GM13976 (cell line): ENCODE data around the gene ZNF570.

Source experiments
- DNase-seq: peaks from one replicate; pipeline ENCODE4 v3.0.0; 2012; ENCODE audit warnings: low spot score
- CTCF ChIP-seq: IDR thresholded peaks from 2 replicates; pipeline ENCODE4 v1.5.1; 2012; ENCODE audit warnings: borderline replicate concordance, mild to moderate bottlenecking; ENCODE audit not compliant: insufficient read depth; ENCODE audit errors: extremely low read depth, missing control alignments, control extremely low read depth
- in situ Hi-C: fragments of 300-500 bp; cut with MboI; formaldehyde crosslinking; loops from one replicate; pipeline ENCODE4 v1.12.0; 2022; ENCODE audit warnings: low sequenced_read_pairs, mixed read lengths, inconsistent platforms; ENCODE audit not compliant: unreplicated experiment

ZNF570 gene

GRCh38 chr19:37468961-37469777 is at the start of gene ZNF570:
Gene ZNF570 (plus strand): TSS chr19:37469356. CDS start chr19:37470355, 999 bp downstream.
- in situ Hi-C loops = no loop called here
- DNase-seq = peak; percentile 86
- no peak for TF ChIP-seq CTCF

GRCh38 chr19:37452500-37453245 is 16.5 kb upstream of the ZNF570 start:
- in situ Hi-C loops = no loop called here
- no peak for DNase-seq
- no peak for TF ChIP-seq CTCF

GRCh38 chr19:37466277-37466797 is 2.8 kb upstream of the ZNF570 start:
- no peak for DNase-seq
- TF ChIP-seq CTCF = no peak

GRCh38 chr19:37466798-37467607 is 2.2 kb upstream of the ZNF570 start, which contains the start of gene ZNF569:
Gene ZNF569 (minus strand): TSS chr19:37467444. CDS start chr19:37444921, 22,523 bp downstream.
- DNase-seq = peak; percentile 88
- in situ Hi-C loops = no loop called here
- TF ChIP-seq CTCF = no peak

More at GRCh38 chr19:37466277-37466797, 2.8 kb upstream of the ZNF570 start:
- in situ Hi-C loops = no loop called here

- DNase-seq = no peak
- in situ Hi-C loops = no loop called here
- TF ChIP-seq CTCF = no peak
Measured at GRCh38 chr19:37467608-37468090, 1.5 kb upstream of the ZNF570 start.

GRCh38 chr19:37470216-37470615 is 1.1 kb downstream of the ZNF570 start:
- DNase-seq = peak; percentile 7
- no peak for TF ChIP-seq CTCF
- in situ Hi-C loops = no loop called here
